HG03095 (cell line): Measurements from ENCODE around the gene CRYGB.
"Not testable (repeated sequence)": the region's sequence is repeated elsewhere in the genome, so short reads cannot be mapped to it uniquely, and the experiment has no call there.

Experiments used
- ATAC-seq: cut with Tn5 transposase; IDR thresholded peaks from one replicate; pipeline ENCODE4 v1.9.1; 2021; ENCODE audit warnings: moderate library complexity; ENCODE audit not compliant: unreplicated experiment

Gene CRYGB

GRCh38 chr2:208150956-208151355 is 5.0 kb upstream of the CRYGB start:
- no peak for ATAC-seq

GRCh38 chr2:208150094-208150493 is 4.1 kb upstream of the CRYGB start:
- ATAC-seq = no peak

GRCh38 chr2:208148803-208149202 is 2.8 kb upstream of the CRYGB start:
- ATAC-seq = no peak

GRCh38 chr2:208147759-208148158 is 1.8 kb upstream of the CRYGB start:
- ATAC-seq = no peak

GRCh38 chr2:208147008-208147407 is 1.1 kb upstream of the CRYGB start:
- no peak for ATAC-seq

- ATAC-seq = no peak
Measured at GRCh38 chr2:208142925-208143799, 2.8 kb downstream of the CRYGB start.

GRCh38 chr2:208142240-208142924 is 3.6 kb downstream of the CRYGB start:
- ATAC-seq = no peak

GRCh38 chr2:208139447-208139846 is 6.5 kb downstream of the CRYGB start:
- no peak for ATAC-seq

GRCh38 chr2:208138334-208138733 is 7.6 kb downstream of the CRYGB start:
- ATAC-seq = not testable (repeated sequence)

- ATAC-seq = no peak
Measured at GRCh38 chr2:208136716-208137094, 9.3 kb downstream of the CRYGB start.

GRCh38 chr2:208135794-208136715 is 9.9 kb downstream of the CRYGB start:
- ATAC-seq = no peak

- peak; percentile 76 for ATAC-seq
Measured at GRCh38 chr2:208134928-208135586, 10.9 kb downstream of the CRYGB start.

- ATAC-seq = no peak
Measured at GRCh38 chr2:208130712-208131110, 15.2 kb downstream of the CRYGB start.

- no peak for ATAC-seq
Measured at GRCh38 chr2:208129744-208130711, 15.9 kb downstream of the CRYGB start, which contains the start of gene CRYGC. CRYGC (minus strand) TSS chr2:208129828; CDS start chr2:208129792, 36 bp downstream.

- ATAC-seq = no peak
Measured at GRCh38 chr2:208128136-208128535, 17.8 kb downstream of the CRYGB start.

GRCh38 chr2:208127090-208127489 is 18.9 kb downstream of the CRYGB start:
- no peak for ATAC-seq

- no peak for ATAC-seq
Measured at GRCh38 chr2:208125251-208125650, 20.7 kb downstream of the CRYGB start.

GRCh38 chr2:208124013-208124715 is 21.8 kb downstream of the CRYGB start, which contains the start of gene CRYGD:
CRYGD (minus strand) TSS chr2:208124524; CDS start chr2:208124473, 51 bp downstream.
- ATAC-seq = not testable (repeated sequence)

GRCh38 chr2:208122248-208122647 is 23.7 kb downstream of the CRYGB start:
- ATAC-seq = no peak
